NCI-H748 (cell line): ENCODE data around the gene ANKRD18A.
A peak's percentile ranks its signal among the peaks of the same experiment; 100 is the strongest.

Source experiments
- DNase-seq: peaks from one replicate; lab custom pipeline; 2025; ENCODE audit not compliant: unreplicated experiment; lab: John Stamatoyannopoulos, UW

The ANKRD18A gene

GRCh38 chr9:38620483-38621433 lies at the start of gene ANKRD18A:
Gene ANKRD18A (minus strand): TSS chr9:38620596. CDS start chr9:38620285, 311 bp downstream.
- peak; percentile 92 for DNase-seq

- DNase-seq = no peak
These were observed 48.5 kb upstream of the ANKRD18A start for GRCh38 chr9:38668791-38669466.

- no peak for DNase-seq
These were observed 42.6 kb upstream of the ANKRD18A start for GRCh38 chr9:38662763-38663593.

DNA sequence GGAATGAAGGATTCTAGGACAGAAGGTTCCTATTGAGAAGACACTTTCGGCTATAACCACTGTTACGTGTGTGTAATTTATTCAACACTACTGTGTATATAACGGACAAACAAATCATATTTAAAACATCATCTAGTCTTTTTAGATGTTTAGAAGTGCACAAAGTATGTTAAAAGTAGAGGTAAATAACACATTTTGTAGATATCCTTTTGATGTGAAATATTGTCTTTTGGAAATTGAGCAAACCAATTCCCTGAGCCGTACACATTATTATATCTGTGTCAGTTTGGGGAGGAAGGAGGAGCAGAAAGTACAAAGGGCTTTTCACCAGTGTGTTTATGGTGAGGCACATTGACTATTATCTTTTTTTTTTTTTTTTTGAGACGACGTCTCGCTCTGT lies 39.1 kb upstream of the ANKRD18A start:
- no peak for DNase-seq

GRCh38 chr9:38656896-38657295 lies 36.5 kb upstream of the ANKRD18A start:
- DNase-seq = no peak

- DNase-seq = no peak
These were observed 32.1 kb upstream of the ANKRD18A start for GRCh38 chr9:38652486-38652885.

DNA sequence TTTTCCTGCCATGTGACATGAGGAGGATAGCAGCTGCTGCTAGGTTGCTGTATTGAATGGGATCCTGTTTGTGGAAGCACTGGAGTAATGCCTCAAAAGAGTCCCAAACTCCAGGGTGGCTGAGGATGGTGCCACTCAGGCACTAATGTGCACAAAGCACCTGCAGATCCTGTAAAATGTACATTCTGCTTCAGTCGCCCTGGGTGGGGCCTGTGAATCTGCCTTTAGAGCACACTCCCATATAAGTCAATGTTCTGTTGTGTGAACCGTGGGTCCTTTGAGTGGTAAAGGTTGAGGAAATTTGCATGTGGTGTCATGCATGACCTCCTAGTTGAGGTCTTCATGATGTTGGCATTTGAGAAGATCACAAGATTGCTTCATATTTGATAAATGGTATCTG lies 31.6 kb upstream of the ANKRD18A start:
- no peak for DNase-seq

DNA sequence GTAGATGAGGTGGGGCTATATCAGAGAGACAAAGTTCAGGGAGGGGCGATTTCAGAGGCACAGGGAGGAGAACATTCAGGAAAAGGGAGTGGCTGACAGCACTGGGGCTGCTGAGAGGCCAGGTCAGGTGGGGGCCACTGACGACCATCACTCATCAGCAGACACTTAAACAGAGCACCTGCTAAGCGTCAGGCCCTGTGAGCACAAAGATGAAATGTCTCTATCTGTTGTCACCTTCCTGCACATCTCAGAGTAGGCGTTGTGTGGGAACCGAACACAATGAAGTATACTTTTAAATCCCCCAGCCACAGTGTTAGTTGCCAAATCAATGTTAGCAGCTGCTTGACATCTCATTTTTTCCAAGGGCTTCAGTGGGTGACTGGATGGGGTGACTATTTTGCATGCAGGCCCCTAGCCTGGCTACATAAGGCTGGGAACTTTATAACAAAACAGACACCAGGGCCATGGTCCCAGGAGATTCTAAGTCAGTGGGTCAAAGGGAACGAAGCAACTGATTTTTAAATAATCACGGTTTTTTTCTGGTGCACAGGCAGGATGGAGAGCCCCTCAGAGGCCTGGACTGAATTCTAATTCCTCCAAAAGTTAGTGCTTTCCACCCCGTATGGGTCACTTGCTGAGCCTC lies 31.1 kb upstream of the ANKRD18A start:
- no peak for DNase-seq

- DNase-seq = no peak
These were observed 30.2 kb upstream of the ANKRD18A start for GRCh38 chr9:38650564-38650963.

- DNase-seq = no peak
These were observed 29.5 kb upstream of the ANKRD18A start for GRCh38 chr9:38649731-38650363.

DNA sequence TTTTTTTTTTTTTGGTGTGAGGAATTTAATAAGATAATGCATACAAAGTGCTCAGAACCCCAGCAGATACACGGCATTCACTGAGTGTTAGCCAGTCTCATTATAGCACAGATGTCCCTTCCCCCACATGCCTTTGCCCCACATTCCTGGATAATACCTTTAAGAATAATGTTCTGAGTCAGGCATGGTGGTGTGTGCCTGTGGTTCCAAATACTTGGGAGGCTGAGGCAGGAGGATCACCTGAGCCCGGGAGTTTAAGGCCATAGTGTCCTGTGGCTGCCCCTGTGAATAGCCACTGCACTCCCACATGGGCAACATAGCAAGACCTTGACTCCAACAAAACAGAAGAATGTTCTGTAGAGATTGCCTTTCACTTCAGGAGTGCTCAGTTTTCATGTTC lies 24.2 kb upstream of the ANKRD18A start:
- DNase-seq = no peak

GRCh38 chr9:38643815-38644173 lies 23.4 kb upstream of the ANKRD18A start:
- DNase-seq = no peak

DNA sequence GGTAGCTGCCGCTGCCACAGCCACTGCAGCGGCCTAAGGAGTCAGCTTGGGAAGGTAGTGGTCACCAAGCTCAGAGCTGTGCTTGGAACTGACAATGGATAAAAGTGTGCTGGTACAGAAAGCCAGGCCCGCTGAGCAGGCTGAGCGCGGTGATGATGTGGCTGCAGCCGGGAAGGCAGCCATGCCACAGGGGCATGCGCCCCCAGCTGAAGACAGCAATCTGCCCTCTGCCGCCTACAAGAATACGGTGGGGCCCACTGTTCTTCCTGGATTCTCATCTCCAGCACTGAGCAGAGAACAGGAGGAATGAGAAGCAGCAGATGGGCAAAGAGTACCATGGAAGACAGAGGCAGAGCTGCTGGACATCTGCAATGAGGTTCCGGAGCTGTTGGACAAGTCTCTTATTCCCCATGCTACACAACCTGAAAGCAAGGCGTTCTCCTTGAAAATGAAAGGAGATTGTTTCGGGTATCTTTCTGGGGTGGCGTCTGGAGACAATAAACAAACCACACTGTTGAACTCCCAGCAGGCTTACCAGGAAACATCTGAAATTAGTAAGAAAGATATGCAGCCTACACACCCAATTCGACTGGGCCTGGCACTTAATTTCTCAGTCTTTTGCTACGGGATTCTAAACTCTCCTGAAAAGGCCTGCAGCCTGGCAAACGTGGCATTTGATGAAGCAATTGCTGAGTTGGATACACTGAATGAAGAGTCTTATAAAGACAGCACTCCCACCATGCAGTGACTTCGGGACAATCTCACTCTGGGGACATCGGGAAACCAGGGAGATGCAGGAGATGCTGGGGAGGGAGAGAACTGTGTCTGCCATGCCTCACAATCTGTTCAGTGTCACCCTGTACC lies 22.8 kb upstream of the ANKRD18A start:
- DNase-seq = no peak

GRCh38 chr9:38641985-38642864 lies 21.8 kb upstream of the ANKRD18A start:
- DNase-seq = peak; percentile 70

- DNase-seq = no peak
These were observed 20.7 kb upstream of the ANKRD18A start for GRCh38 chr9:38641142-38641541.

DNA sequence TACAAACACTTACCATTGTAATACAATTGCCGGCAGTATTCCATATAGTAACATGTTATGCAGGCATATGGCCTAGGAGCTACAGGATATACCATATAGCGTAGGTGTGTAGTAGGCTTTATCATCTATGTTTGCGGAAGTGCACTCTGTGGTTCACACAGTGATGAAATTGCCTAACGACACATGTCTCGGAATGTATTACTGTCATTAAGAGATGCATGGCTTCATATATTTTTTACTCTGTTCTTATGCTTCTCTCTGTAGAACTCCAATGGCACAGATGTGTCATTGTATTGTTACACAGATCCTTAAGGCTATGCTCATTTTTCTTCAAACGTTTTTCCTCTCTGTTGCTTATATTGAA lies 19.2 kb upstream of the ANKRD18A start:
- DNase-seq = no peak

DNA sequence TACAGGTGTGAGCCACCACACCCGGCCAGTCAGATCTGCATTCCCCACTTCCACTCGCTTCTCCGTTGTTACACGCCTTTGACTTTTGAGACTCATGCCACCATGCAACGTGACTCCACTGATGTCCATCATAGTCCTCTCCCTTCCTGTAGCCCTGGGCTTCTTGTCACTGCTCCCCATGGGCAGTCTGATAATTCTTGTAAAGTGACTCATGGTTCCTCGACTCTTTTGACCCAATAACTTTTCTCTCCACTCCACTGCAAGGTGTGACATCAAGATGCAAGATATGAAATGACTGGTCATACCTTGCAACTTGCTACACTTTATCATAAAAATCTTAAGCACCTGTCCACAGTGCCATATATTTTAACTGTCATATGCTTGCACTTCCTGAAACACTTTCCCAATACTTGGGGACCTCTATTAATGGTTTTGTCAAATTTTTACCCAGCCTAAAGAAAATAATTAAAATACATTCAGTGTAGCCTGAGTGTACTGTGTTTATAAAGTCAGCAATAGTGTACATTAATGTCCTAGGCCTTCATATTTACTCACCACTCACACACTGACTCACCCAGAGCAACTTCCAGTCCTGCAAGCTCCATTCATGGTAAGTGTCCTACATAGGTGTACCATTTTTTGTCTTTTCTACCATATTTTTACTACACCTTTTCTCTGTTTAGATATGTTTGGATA lies 18.6 kb upstream of the ANKRD18A start:
- DNase-seq = no peak

- no peak for DNase-seq
These were observed 13.9 kb upstream of the ANKRD18A start for GRCh38 chr9:38634315-38634714.
